ENCODE results near the gene CROCC2.

- TF ChIP-seq, protein P1, sequence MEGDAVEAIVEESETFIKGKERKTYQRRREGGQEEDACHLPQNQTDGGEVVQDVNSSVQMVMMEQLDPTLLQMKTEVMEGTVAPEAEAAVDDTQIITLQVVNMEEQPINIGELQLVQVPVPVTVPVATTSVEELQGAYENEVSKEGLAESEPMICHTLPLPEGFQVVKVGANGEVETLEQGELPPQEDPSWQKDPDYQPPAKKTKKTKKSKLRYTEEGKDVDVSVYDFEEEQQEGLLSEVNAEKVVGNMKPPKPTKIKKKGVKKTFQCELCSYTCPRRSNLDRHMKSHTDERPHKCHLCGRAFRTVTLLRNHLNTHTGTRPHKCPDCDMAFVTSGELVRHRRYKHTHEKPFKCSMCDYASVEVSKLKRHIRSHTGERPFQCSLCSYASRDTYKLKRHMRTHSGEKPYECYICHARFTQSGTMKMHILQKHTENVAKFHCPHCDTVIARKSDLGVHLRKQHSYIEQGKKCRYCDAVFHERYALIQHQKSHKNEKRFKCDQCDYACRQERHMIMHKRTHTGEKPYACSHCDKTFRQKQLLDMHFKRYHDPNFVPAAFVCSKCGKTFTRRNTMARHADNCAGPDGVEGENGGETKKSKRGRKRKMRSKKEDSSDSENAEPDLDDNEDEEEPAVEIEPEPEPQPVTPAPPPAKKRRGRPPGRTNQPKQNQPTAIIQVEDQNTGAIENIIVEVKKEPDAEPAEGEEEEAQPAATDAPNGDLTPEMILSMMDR (IDR thresholded peaks at IDR 0.05 in 2 of 3, conservative IDR thresholded peaks at IDR 0.05 in 1 of 3; ENCODE audit: control insufficient read depth in 2 of 3, extremely low read depth in 1 of 3, insufficient read depth in 1 of 3, low read depth in 3 of 3, low read length in 3 of 3): no peak
- TF ChIP-seq, protein P2, sequence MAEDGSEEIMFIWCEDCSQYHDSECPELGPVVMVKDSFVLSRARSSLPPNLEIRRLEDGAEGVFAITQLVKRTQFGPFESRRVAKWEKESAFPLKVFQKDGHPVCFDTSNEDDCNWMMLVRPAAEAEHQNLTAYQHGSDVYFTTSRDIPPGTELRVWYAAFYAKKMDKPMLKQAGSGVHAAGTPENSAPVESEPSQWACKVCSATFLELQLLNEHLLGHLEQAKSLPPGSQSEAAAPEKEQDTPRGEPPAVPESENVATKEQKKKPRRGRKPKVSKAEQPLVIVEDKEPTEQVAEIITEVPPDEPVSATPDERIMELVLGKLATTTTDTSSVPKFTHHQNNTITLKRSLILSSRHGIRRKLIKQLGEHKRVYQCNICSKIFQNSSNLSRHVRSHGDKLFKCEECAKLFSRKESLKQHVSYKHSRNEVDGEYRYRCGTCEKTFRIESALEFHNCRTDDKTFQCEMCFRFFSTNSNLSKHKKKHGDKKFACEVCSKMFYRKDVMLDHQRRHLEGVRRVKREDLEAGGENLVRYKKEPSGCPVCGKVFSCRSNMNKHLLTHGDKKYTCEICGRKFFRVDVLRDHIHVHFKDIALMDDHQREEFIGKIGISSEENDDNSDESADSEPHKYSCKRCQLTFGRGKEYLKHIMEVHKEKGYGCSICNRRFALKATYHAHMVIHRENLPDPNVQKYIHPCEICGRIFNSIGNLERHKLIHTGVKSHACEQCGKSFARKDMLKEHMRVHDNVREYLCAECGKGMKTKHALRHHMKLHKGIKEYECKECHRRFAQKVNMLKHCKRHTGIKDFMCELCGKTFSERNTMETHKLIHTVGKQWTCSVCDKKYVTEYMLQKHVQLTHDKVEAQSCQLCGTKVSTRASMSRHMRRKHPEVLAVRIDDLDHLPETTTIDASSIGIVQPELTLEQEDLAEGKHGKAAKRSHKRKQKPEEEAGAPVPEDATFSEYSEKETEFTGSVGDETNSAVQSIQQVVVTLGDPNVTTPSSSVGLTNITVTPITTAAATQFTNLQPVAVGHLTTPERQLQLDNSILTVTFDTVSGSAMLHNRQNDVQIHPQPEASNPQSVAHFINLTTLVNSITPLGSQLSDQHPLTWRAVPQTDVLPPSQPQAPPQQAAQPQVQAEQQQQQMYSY (CRISPR knock-in tag; IDR thresholded peaks at IDR 0.05): no peak
- TF ChIP-seq SREBF2 (IDR thresholded peaks at IDR 0.05; ENCODE audit: low read length) (no peak), ATF7 (IDR thresholded peaks at IDR 0.05; ENCODE audit: low read depth) (no peak), EZH2 (IDR thresholded peaks at IDR 0.05; ENCODE audit: borderline replicate concordance, control insufficient read depth, low read depth, low read length) (no peak), SMAD1 (IDR thresholded peaks at IDR 0.05; ENCODE audit: low read depth, partially characterized antibody) (no peak), HCFC1 (IDR thresholded peaks at IDR 0.05; ENCODE audit: low read length) (no peak)
Measured at GRCh38 chr2:240873805-240874714, 32.1 kb upstream of the CROCC2 start.

Data from GM12878 (cell line).